Stimulated activated naive B cell treated with anti-CD40 and anti-IgM and Interleukin-4, amounts not matched to agents 10 μg/mL and 1 μg/mL and 100 μg/mL, for 72 hours (primary cell): ENCODE data around the gene MMP28.

Experiments
- ATAC-seq, 2 donors: fragments of 150-1000 bp; cut with Tn5 transposase; replicated peaks; 2 replicates each; pipeline ENCODE4 v1.10.0; 2021; ENCODE audit warnings: moderate library complexity in 1 of 2
- DNase-seq: peaks from one replicate; pipeline ENCODE4 v3.0.0; 2021
- H3K27ac Mint-ChIP-seq: one replicate; pipeline ENCODE4 v1.8.0; 2022; ENCODE audit warnings: mild to moderate bottlenecking, mixed read lengths
- H3K27me3 Mint-ChIP-seq, 2 donors: one replicate each; pipeline ENCODE4 v1.8.0; 2022; ENCODE audit warnings: mixed read lengths in 2 of 2
- H3K36me3 Mint-ChIP-seq, 2 donors: one replicate each; pipeline ENCODE4 v1.8.0; 2022; ENCODE audit warnings: mixed read lengths in 2 of 2, mild to moderate bottlenecking in 1 of 2
- H3K4me1 Mint-ChIP-seq, 2 donors: one replicate each; pipeline ENCODE4 v1.8.0; 2022; ENCODE audit warnings: mixed read lengths in 2 of 2, mild to moderate bottlenecking in 1 of 2
- H3K4me3 Mint-ChIP-seq, 2 donors: one replicate each; pipeline ENCODE4 v1.8.0; 2022; ENCODE audit warnings: mild to moderate bottlenecking in 2 of 2, mixed read lengths in 2 of 2, moderate library complexity in 1 of 2
- H3K9me3 Mint-ChIP-seq, 2 donors: one replicate each; pipeline ENCODE4 v1.8.0; 2022; ENCODE audit warnings: mixed read lengths in 2 of 2, mild to moderate bottlenecking in 1 of 2

MMP28 gene, protein sequence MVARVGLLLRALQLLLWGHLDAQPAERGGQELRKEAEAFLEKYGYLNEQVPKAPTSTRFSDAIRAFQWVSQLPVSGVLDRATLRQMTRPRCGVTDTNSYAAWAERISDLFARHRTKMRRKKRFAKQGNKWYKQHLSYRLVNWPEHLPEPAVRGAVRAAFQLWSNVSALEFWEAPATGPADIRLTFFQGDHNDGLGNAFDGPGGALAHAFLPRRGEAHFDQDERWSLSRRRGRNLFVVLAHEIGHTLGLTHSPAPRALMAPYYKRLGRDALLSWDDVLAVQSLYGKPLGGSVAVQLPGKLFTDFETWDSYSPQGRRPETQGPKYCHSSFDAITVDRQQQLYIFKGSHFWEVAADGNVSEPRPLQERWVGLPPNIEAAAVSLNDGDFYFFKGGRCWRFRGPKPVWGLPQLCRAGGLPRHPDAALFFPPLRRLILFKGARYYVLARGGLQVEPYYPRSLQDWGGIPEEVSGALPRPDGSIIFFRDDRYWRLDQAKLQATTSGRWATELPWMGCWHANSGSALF

DNA sequence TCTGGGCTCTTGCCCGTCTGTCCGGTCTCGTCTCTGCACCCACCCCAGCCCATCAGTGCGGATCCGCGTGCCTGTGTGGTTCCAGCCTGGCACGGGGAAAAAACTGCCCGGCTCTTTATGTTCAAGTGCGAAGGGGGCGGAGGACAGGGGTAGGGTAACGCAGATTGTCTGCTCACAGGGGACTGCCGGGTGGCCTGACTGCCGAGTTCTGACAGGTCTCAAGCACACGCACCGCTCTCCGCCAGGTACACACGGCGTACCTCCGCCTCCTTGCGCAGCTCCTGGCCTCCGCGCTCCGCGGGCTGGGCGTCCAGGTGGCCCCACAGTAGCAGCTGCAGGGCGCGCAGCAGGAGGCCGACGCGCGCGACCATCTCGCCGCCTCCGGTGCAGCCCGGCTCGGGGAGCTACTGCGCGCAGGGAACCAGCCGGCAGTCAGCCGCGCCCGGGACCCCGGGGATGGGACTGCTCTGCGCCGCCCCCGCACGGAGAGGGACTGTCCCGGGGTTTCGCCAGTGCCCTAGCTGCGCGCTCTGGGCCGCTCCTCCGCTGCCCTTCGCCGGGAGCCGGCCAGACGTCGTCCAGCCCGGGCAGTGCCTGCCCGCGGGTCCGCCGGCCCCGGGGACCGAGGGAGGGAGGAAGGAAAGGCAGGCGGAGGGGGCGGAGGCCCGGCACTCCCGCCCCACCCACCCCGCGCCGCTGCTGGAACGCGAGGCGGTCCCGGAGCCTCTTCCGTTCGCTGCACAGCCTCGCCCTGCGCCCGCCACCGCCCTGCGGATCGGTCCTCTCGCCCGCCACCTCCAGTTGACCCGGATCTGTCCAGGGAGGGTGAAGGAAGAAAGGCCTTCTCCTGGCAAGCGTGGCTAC lies at the start of gene MMP28:
Gene MMP28 (minus strand): TSS at position 635 of the 864 bp plus-strand sequence. CDS start 264 bp downstream, at position 371.
- H3K9me3 Mint-ChIP-seq, result no peaks in the 10 kb centered on the region
- H3K4me3 Mint-ChIP-seq, result peak within 1 kb of the TSS; percentile 86 to 87
- peaks cover 41 to 48% of the 10 kb centered on the region in 2 donors for H3K27me3 Mint-ChIP-seq
- H3K4me1 Mint-ChIP-seq, result peaks cover 8 to 15% of the 10 kb centered on the region in 2 donors
- H3K36me3 Mint-ChIP-seq, result no peaks in the 10 kb centered on the region
- peak; percentile 81 to 82 for ATAC-seq
- peak within 1 kb of the TSS; percentile 9 for H3K27ac Mint-ChIP-seq
- DNase-seq, result peak; percentile 18

DNA sequence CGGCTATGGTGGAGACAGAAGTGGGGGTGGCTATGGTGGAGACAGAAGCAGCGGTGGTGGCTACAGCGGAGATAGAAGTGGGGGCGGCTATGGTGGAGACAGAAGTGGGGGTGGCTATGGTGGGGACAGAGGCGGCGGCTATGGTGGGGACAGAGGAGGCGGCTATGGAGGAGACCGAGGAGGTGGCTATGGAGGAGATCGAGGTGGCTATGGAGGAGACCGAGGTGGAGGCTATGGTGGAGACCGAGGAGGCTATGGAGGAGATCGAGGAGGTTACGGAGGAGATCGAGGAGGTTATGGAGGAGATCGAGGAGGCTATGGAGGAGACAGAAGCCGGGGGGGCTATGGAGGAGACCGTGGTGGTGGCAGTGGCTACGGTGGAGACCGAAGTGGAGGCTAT lies 49.1 kb upstream of the MMP28 start:
- ATAC-seq (no peak), DNase-seq (no peak)
- peaks cover 31 to 54% of the 10 kb centered on the region in 2 donors for H3K36me3 Mint-ChIP-seq
- peak overlapping the region; percentile 5 for H3K27ac Mint-ChIP-seq
- no peaks in the 10 kb centered on the region for H3K4me1 Mint-ChIP-seq
- no peaks in the 10 kb centered on the region for H3K9me3 Mint-ChIP-seq
- no peaks in the 10 kb centered on the region for H3K27me3 Mint-ChIP-seq
- H3K4me3 Mint-ChIP-seq, result no peak overlapping the region

- DNase-seq, result no peak
- H3K36me3 Mint-ChIP-seq, result peaks cover 30 to 52% of the 10 kb centered on the region in 2 donors
- no peak overlapping the region for H3K27ac Mint-ChIP-seq
- ATAC-seq, result no peak
- no peaks in the 10 kb centered on the region for H3K27me3 Mint-ChIP-seq
- no peaks in the 10 kb centered on the region for H3K4me1 Mint-ChIP-seq
- no peak overlapping the region for H3K4me3 Mint-ChIP-seq
- H3K9me3 Mint-ChIP-seq, result no peaks in the 10 kb centered on the region
These were observed 48.3 kb upstream of the MMP28 start for GRCh38 chr17:35843698-35844097.

- Mint-ChIP-seq H3K36me3 (peaks cover 25 to 47% of the 10 kb centered on the region in 2 donors), H3K4me3 (no peak overlapping the region), H3K9me3 (no peaks in the 10 kb centered on the region), H3K27ac (peak overlapping the region; percentile 11), H3K27me3 (no peaks in the 10 kb centered on the region), H3K4me1 (no peaks in the 10 kb centered on the region)
- no peak for ATAC-seq
- DNase-seq, result no peak
These were observed 46.8 kb upstream of the MMP28 start for GRCh38 chr17:35842239-35842638.

DNA sequence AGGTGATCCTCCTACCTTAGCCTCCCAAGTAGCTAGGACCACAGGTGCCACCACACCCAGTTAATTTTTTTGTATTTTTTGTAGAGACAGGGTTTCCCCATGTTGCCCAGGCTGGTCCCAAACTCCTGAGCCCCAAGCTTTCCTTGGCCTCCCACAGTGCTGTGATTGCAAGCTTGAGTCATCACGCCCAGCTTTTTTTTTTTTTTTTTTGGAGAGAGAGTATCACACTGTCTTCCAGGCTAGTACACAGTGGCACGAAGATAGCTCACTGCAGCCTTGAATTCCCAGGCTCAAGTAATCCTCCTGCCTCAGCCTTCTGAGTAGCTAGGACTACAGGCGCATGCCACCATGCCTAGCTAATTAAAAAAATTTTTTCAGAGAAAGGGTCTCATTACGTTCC lies 46.1 kb upstream of the MMP28 start:
- Mint-ChIP-seq H3K4me3 (no peak overlapping the region), H3K36me3 (peaks cover 25 to 50% of the 10 kb centered on the region in 2 donors), H3K9me3 (no peaks in the 10 kb centered on the region), H3K27me3 (no peaks in the 10 kb centered on the region), H3K27ac (no peak overlapping the region), H3K4me1 (no peaks in the 10 kb centered on the region)
- no peak for DNase-seq
- no peak for ATAC-seq

- no peak overlapping the region for H3K4me3 Mint-ChIP-seq
- no peaks in the 10 kb centered on the region for H3K4me1 Mint-ChIP-seq
- no peak overlapping the region for H3K27ac Mint-ChIP-seq
- H3K27me3 Mint-ChIP-seq, result no peaks in the 10 kb centered on the region
- H3K36me3 Mint-ChIP-seq, result peaks cover 25 to 54% of the 10 kb centered on the region in 2 donors
- no peaks in the 10 kb centered on the region for H3K9me3 Mint-ChIP-seq
- no peak for DNase-seq
- no peak for ATAC-seq
These were observed 45.7 kb upstream of the MMP28 start for GRCh38 chr17:35841101-35841500.

GRCh38 chr17:35825206-35825605 lies 29.8 kb upstream of the MMP28 start:
- H3K9me3 Mint-ChIP-seq, result no peaks in the 10 kb centered on the region
- no peak overlapping the region for H3K27ac Mint-ChIP-seq
- peaks cover 26 to 44% of the 10 kb centered on the region in 2 donors for H3K36me3 Mint-ChIP-seq
- H3K27me3 Mint-ChIP-seq, result no peaks in the 10 kb centered on the region
- H3K4me1 Mint-ChIP-seq, result peaks cover 0 to 5% of the 10 kb centered on the region in 2 donors
- DNase-seq (no peak), ATAC-seq (no peak)
- no peak overlapping the region for H3K4me3 Mint-ChIP-seq

DNA sequence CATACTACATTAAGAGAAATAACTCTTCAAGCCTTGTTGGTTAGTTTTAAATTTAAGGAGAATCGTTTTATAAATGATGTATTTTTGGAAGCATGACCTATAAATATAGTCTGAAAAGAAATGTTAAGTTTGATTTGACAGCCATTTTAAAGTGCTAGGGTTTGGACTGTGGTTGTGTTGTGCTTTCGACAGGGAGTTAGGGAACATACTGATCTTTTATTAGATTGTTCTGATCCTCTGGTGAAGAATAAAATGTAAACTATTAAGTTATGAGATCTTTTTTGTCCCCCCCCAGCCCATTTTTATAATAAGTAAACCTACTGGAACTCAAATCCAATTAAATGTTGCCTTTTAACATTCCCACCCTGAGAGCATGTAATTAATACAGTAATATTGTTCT lies 25.9 kb upstream of the MMP28 start:
- no peak for DNase-seq
- ATAC-seq, result no peak
- Mint-ChIP-seq H3K27ac (no peak overlapping the region), H3K9me3 (no peaks in the 10 kb centered on the region), H3K4me1 (peaks cover 3 to 5% of the 10 kb centered on the region in 2 donors), H3K4me3 (no peak overlapping the region), H3K36me3 (peaks cover 23 to 39% of the 10 kb centered on the region in 2 donors), H3K27me3 (no peaks in the 10 kb centered on the region)

- ATAC-seq (no peak), DNase-seq (no peak)
- H3K27me3 Mint-ChIP-seq, result no peaks in the 10 kb centered on the region
- H3K9me3 Mint-ChIP-seq, result no peaks in the 10 kb centered on the region
- no peak overlapping the region for H3K27ac Mint-ChIP-seq
- H3K4me1 Mint-ChIP-seq, result peaks cover 8 to 17% of the 10 kb centered on the region in 2 donors
- H3K36me3 Mint-ChIP-seq, result peaks cover 23 to 38% of the 10 kb centered on the region in 2 donors
- no peak overlapping the region for H3K4me3 Mint-ChIP-seq
These were observed 24.0 kb upstream of the MMP28 start for GRCh38 chr17:35819455-35819854.

- H3K27me3 Mint-ChIP-seq, result no peaks in the 10 kb centered on the region
- H3K9me3 Mint-ChIP-seq, result no peaks in the 10 kb centered on the region
- H3K4me3 Mint-ChIP-seq, result no peak overlapping the region
- ATAC-seq (no peak), DNase-seq (no peak)
- H3K4me1 Mint-ChIP-seq, result peaks cover 11 to 34% of the 10 kb centered on the region in 2 donors
- H3K36me3 Mint-ChIP-seq, result peaks cover 9 to 32% of the 10 kb centered on the region in 2 donors
- no peak overlapping the region for H3K27ac Mint-ChIP-seq
These were observed 21.8 kb upstream of the MMP28 start for GRCh38 chr17:35817196-35817595.

DNA sequence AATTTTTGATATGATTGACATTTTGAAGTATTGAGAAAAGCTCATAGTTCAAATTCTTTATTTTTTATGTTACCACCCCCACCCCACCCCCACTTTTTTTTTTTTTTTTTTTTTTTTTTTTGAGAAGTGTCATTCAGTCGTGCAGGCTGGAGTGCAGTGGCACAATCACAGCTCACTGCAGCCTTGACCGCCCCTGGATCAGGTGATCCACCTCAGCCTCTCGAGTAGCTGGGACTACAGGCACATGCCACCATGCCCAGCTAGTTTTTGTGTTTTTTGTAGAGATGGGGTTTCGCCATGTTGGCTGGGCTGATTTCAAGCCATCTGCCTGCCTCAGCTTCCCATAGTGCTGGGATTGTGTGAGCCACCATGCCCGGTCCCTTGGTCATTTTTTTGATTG lies 21.3 kb upstream of the MMP28 start:
- no peaks in the 10 kb centered on the region for H3K9me3 Mint-ChIP-seq
- peaks cover 9 to 32% of the 10 kb centered on the region in 2 donors for H3K36me3 Mint-ChIP-seq
- ATAC-seq (no peak), DNase-seq (no peak)
- H3K27me3 Mint-ChIP-seq, result no peaks in the 10 kb centered on the region
- peaks cover 11 to 37% of the 10 kb centered on the region in 2 donors for H3K4me1 Mint-ChIP-seq
- no peak overlapping the region for H3K4me3 Mint-ChIP-seq
- H3K27ac Mint-ChIP-seq, result no peak overlapping the region

- ATAC-seq, result no peak
- Mint-ChIP-seq H3K27me3 (no peaks in the 10 kb centered on the region), H3K9me3 (no peaks in the 10 kb centered on the region), H3K27ac (no peak overlapping the region), H3K4me3 (no peak overlapping the region), H3K4me1 (peaks cover 24 to 52% of the 10 kb centered on the region in 2 donors), H3K36me3 (peaks cover 2 to 23% of the 10 kb centered on the region in 2 donors)
- DNase-seq, result no peak
These were observed 17.0 kb upstream of the MMP28 start for GRCh38 chr17:35812456-35812855.

- Mint-ChIP-seq H3K27me3 (no peaks in the 10 kb centered on the region), H3K36me3 (peaks cover 2 to 23% of the 10 kb centered on the region in 2 donors), H3K4me1 (peaks cover 24 to 52% of the 10 kb centered on the region in 2 donors), H3K9me3 (no peaks in the 10 kb centered on the region), H3K27ac (no peak overlapping the region), H3K4me3 (no peak overlapping the region)
- DNase-seq (no peak), ATAC-seq (no peak)
These were observed 16.3 kb upstream of the MMP28 start for GRCh38 chr17:35811759-35812158.

GRCh38 chr17:35809855-35810461 lies 14.5 kb upstream of the MMP28 start:
- H3K4me1 Mint-ChIP-seq, result peaks cover 20 to 41% of the 10 kb centered on the region in 2 donors
- no peaks in the 10 kb centered on the region for H3K9me3 Mint-ChIP-seq
- H3K27me3 Mint-ChIP-seq, result no peaks in the 10 kb centered on the region
- H3K36me3 Mint-ChIP-seq, result peaks cover 2 to 15% of the 10 kb centered on the region in 2 donors
- peak overlapping the region; percentile 89 to 98 for H3K4me3 Mint-ChIP-seq
- no peak for DNase-seq
- peak; percentile 18 to 22 for ATAC-seq
- peak overlapping the region; percentile 99 for H3K27ac Mint-ChIP-seq
